Hepatocyte (in vitro differentiated cells): ENCODE results near the gene MBNL3. TPM values are rescaled to one million over a fixed set of nuclear protein-coding genes. Genes with fewer than 3 reads are reported as not detected.

Experiments
- DNase-seq: peaks from one replicate; pipeline ENCODE4 v3.0.0-alpha.2; 2016; ENCODE audit warnings: low spot score
- H2AFZ ChIP-seq: fragments of 200-600 bp; sonication (generic); 2 replicates; pipeline ENCODE4 v1.6.0; 2016; ENCODE audit warnings: antibody characterized with exemption, mild to moderate bottlenecking
- H3K27ac ChIP-seq: fragments of 200-600 bp; sonication (generic); 2 replicates; pipeline ENCODE4 v1.5.1; 2016; ENCODE audit warnings: mild to moderate bottlenecking
- H3K27me3 ChIP-seq: fragments of 200-600 bp; sonication (generic); 2 replicates; pipeline ENCODE4 v1.6.1; 2016
- H3K36me3 ChIP-seq: fragments of 200-600 bp; sonication (generic); replicated peaks from 2 replicates; pipeline ENCODE4 v1.5.1; 2016; ENCODE audit warnings: low read depth; ENCODE audit not compliant: insufficient read depth
- H3K4me1 ChIP-seq: fragments of 200-600 bp; sonication (generic); 2 replicates; pipeline ENCODE4 v1.5.1; 2016; ENCODE audit warnings: mild to moderate bottlenecking, moderate library complexity; ENCODE audit not compliant: insufficient read depth
- H3K4me2 ChIP-seq: fragments of 200-600 bp; sonication (generic); 2 replicates; pipeline ENCODE4 v1.6.0; 2016
- H3K4me3 ChIP-seq: fragments of 200-600 bp; sonication (generic); 2 replicates; pipeline ENCODE4 v1.5.1; 2016; ENCODE audit warnings: mild to moderate bottlenecking
- H3K79me2 ChIP-seq: fragments of 200-600 bp; sonication (generic); 2 replicates; pipeline ENCODE4 v1.6.0; 2017; ENCODE audit warnings: mild to moderate bottlenecking
- H3K9me2 ChIP-seq: fragments of 200-600 bp; sonication (generic); replicated peaks from 2 replicates; pipeline ENCODE4 v1.6.0; 2017; ENCODE audit warnings: mild to moderate bottlenecking; ENCODE audit not compliant: insufficient read depth
- H3K9me3 ChIP-seq: fragments of 200-600 bp; sonication (generic); 2 replicates; pipeline ENCODE4 v1.5.1; 2016; ENCODE audit warnings: low read depth, mild to moderate bottlenecking
- H4K20me1 ChIP-seq: fragments of 200-600 bp; sonication (generic); 2 replicates; pipeline ENCODE4 v1.6.0; 2016; ENCODE audit warnings: mild to moderate bottlenecking; ENCODE audit not compliant: insufficient read depth, poor library complexity, severe bottlenecking
- EZH2 ChIP-seq: fragments of 200-600 bp; sonication (generic); IDR thresholded peaks from 2 replicates; pipeline ENCODE4 v1.6.1; 2016; ENCODE audit warnings: antibody characterized with exemption, mild to moderate bottlenecking, borderline replicate concordance
- EZH2phosphoT487 ChIP-seq: fragments of 200-600 bp; sonication (generic); IDR thresholded peaks from one replicate; pipeline ENCODE4 v1.6.1; 2018; ENCODE audit warnings: antibody characterized with exemption, mild to moderate bottlenecking, low read depth, moderate library complexity; ENCODE audit not compliant: unreplicated experiment, severe bottlenecking
- WGBS: methylation state at CpG from one replicate; pipeline ENCODE4 v1.1.6; 2016; ENCODE audit warnings: low lambda C conversion rate; ENCODE audit errors: missing lambda C conversion rate; 5-methylcytosine and 5-hydroxymethylcytosine counted together
- polyA plus RNA-seq: library from polyadenylated mRNA; unstranded; fragments of >200 nt; fragmentation: Nextera tagmentation; extraction: Ambion mirVana; gene quantifications from 2 replicates; pipeline ENCODE4 v1.2.1, GENCODE V29; 2016
- total RNA-seq: library from RNA; depleted of rRNA; stranded (reverse); fragments of >200 nt; gene quantifications from 2 replicates; pipeline ENCODE4 v1.2.3, GENCODE V29; 2014
- TF ChIP-seq, protein P1 (sequence below): fragments of 200-600 bp; sonication (generic); IDR thresholded peaks from 2 replicates; pipeline ENCODE4 v1.5.1; 2016; ENCODE audit warnings: antibody characterized with exemption, mild to moderate bottlenecking; ENCODE audit not compliant: poor library complexity

Gene MBNL3
- total and polyA plus RNA-seq, 2 experiments from 2014 or later, result 9.6 to 90.5 TPM

- no peaks in the 10 kb centered on the region for H4K20me1 ChIP-seq
- no peak overlapping the region for H3K4me2 ChIP-seq
- H3K36me3 ChIP-seq, result no peaks in the 10 kb centered on the region
- no peak overlapping the region for H3K4me3 ChIP-seq
- H3K9me3 ChIP-seq, result no peaks in the 10 kb centered on the region
- H3K79me2 ChIP-seq, result no peaks in the 10 kb centered on the region
- no peak overlapping the region for H2AFZ ChIP-seq
- 48% methylated on average over 2 of the region's 2 CpGs for WGBS
- no peaks in the 10 kb centered on the region for H3K9me2 ChIP-seq
- no peak for DNase-seq
- H3K4me1 ChIP-seq, result no peaks in the 10 kb centered on the region
- H3K27ac ChIP-seq, result no peak overlapping the region
- H3K27me3 ChIP-seq, result no peaks in the 10 kb centered on the region
- no peak for TF ChIP-seq EZH2phosphoT487
- TF ChIP-seq, protein P1, sequence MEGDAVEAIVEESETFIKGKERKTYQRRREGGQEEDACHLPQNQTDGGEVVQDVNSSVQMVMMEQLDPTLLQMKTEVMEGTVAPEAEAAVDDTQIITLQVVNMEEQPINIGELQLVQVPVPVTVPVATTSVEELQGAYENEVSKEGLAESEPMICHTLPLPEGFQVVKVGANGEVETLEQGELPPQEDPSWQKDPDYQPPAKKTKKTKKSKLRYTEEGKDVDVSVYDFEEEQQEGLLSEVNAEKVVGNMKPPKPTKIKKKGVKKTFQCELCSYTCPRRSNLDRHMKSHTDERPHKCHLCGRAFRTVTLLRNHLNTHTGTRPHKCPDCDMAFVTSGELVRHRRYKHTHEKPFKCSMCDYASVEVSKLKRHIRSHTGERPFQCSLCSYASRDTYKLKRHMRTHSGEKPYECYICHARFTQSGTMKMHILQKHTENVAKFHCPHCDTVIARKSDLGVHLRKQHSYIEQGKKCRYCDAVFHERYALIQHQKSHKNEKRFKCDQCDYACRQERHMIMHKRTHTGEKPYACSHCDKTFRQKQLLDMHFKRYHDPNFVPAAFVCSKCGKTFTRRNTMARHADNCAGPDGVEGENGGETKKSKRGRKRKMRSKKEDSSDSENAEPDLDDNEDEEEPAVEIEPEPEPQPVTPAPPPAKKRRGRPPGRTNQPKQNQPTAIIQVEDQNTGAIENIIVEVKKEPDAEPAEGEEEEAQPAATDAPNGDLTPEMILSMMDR, result no peak
- no peak for TF ChIP-seq EZH2
Measured at GRCh38 chrX:132375941-132376340, 112.9 kb downstream of the MBNL3 start.

GRCh38 chrX:132373610-132374009 is 115.2 kb downstream of the MBNL3 start:
- 81% methylated on average over 3 of the region's 3 CpGs for WGBS

GRCh38 chrX:132369617-132370326 is 119.1 kb downstream of the MBNL3 start:
- H3K4me3 ChIP-seq, result no peak overlapping the region
- H3K27ac ChIP-seq, result peak overlapping the region; percentile 65
- H3K9me3 ChIP-seq, result no peaks in the 10 kb centered on the region
- H4K20me1 ChIP-seq, result no peaks in the 10 kb centered on the region
- H3K27me3 ChIP-seq, result no peaks in the 10 kb centered on the region
- peak; percentile 23 for DNase-seq
- H3K9me2 ChIP-seq, result no peaks in the 10 kb centered on the region
- H3K4me1 ChIP-seq, result no peaks in the 10 kb centered on the region
- H2AFZ ChIP-seq, result no peak overlapping the region
- no peak overlapping the region for H3K4me2 ChIP-seq
- 65% methylated on average over 2 of the region's 2 CpGs for WGBS
- no peaks in the 10 kb centered on the region for H3K36me3 ChIP-seq
- no peaks in the 10 kb centered on the region for H3K79me2 ChIP-seq
- no peak for TF ChIP-seq EZH2phosphoT487
- TF ChIP-seq, protein P1, result no peak
- TF ChIP-seq EZH2, result no peak

More at GRCh38 chrX:132373610-132374009, 115.2 kb downstream of the MBNL3 start:
- DNase-seq, result no peak
- no peaks in the 10 kb centered on the region for H3K9me2 ChIP-seq
- no peak overlapping the region for H3K27ac ChIP-seq
- H3K36me3 ChIP-seq, result no peaks in the 10 kb centered on the region
- H4K20me1 ChIP-seq, result no peaks in the 10 kb centered on the region
- no peak overlapping the region for H3K4me2 ChIP-seq
- H2AFZ ChIP-seq, result no peak overlapping the region
- H3K27me3 ChIP-seq, result no peaks in the 10 kb centered on the region
- no peaks in the 10 kb centered on the region for H3K9me3 ChIP-seq
- H3K4me3 ChIP-seq, result no peak overlapping the region
- TF ChIP-seq, protein P1, result no peak
- TF ChIP-seq EZH2, result no peak
- no peaks in the 10 kb centered on the region for H3K79me2 ChIP-seq
- H3K4me1 ChIP-seq, result no peaks in the 10 kb centered on the region

DNA sequence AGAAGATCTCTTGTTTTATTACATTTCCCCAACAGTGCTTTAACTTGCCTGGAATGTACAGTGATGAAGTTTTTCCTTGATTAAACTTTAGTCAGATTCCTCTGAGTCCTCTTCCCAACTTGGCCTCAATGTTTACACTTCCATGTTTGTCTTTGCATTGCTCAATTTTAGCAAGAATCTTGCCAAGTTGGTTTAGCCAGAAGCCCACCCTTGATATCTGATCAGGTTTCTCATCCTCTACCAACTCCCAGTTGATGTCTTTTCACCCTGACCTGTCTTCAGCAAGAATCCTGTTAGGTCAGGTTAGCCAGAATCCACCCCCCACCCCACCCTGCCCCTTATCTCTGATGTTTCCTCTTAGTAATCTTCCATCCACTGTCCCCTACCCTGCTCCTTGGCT is 120.9 kb downstream of the MBNL3 start:
- no peaks in the 10 kb centered on the region for H3K79me2 ChIP-seq
- DNase-seq, result no peak
- no peaks in the 10 kb centered on the region for H4K20me1 ChIP-seq
- TF ChIP-seq EZH2, result no peak
- TF ChIP-seq EZH2phosphoT487, result no peak
- TF ChIP-seq, protein P1, result no peak
- no peaks in the 10 kb centered on the region for H3K9me2 ChIP-seq
- no peaks in the 10 kb centered on the region for H3K9me3 ChIP-seq
- H3K36me3 ChIP-seq, result no peaks in the 10 kb centered on the region
- H3K27ac ChIP-seq, result peak overlapping the region; percentile 44
- H2AFZ ChIP-seq, result no peak overlapping the region
- no peak overlapping the region for H3K4me3 ChIP-seq
- no peak overlapping the region for H3K4me2 ChIP-seq
- H3K27me3 ChIP-seq, result no peaks in the 10 kb centered on the region
- H3K4me1 ChIP-seq, result no peaks in the 10 kb centered on the region
